GM19238 (cell line): ENCODE results near the gene CNDP1.
A peak's percentile ranks its signal among the peaks of the same experiment; 100 is the strongest.

Experiments used
- DNase-seq: peaks from one replicate; pipeline ENCODE4 v3.0.0; 2011; ENCODE audit warnings: low spot score; ENCODE audit not compliant: insufficient read length

The CNDP1 gene

DNA sequence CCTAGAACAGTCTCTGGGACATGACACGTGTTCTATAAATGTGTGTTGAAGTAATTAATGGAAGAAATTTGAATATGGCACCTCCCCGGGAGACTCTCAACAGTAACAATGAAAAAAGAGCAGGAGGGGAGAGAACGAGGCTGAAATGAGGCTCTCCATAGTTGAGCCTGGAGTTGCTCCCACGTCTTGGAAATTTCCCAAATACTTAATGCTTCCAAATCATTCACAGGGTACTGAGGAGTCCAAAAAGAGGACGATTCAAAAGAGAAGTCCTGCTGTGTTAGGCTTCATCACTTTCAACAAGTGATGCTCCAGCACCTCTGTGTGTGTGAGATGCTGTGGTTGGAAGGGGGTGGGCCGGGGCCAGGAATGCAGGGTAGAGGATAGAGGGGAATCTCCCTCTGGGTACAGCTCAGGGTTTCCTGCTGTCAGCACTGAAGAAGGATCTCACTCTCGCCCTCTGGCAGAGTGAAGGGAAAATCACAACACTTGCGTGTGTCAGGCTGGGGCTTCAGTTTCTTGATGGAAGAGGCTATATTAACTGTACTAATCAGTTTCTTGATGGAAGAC lies 45.3 kb downstream of the CNDP1 start:
- DNase-seq: no peak

DNA sequence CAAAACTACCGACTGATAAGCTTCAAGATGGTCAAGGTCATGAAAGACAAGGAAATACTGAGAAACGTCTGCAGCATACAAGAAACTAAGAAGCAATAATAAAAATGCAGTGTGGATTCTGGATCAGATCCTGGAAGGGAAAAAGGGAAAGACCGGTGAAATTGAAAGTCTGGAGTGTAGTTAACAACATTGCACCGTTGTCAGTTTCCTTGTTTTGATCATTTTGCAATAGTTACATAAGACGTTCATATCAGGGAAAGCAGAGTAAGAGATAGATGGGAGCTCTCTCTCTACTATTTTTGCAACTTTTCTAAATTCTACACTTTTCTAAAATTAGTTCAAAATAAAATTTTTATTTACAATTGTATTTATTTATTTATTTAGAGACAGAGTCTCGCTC lies 48.3 kb downstream of the CNDP1 start:
- DNase-seq: no peak

DNA sequence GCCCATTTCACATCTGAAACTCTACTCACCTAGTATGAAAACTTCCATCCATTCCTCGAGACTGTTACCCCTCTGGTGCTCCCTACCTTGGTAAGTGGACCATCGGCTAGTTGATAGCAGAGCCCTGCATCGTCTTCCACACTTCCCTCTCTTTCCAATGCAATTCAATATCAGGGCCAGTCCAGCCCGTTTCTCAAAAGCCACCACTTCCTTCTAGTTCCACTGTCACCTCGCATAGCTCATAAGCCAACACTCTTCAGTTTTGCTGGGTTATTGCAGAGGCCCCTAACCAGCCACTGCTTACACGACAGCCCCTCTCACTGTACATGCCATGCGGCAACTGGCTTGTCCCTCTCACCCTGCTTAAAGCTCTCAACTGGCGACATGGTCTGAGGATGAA lies 53.1 kb downstream of the CNDP1 start:
- no peak for DNase-seq

DNA sequence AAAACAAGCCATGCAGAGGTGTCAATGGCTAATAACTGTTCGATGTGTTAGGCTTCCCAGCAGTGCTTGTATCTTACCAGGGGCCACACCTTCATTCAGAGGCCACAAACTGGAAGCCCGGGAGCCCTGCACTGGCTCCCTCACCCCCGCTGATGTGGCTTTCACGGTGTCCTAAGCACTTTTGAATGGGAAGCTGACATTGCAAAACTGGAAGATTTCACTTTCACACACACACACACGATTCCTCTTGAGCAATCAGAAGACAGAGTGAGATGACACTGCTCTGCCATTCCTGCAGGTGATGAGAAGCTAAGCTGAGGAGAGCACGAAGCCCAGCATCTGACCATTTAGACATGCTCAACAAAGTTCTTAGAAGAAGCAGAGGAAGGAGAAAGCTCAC lies 54.7 kb downstream of the CNDP1 start:
- no peak for DNase-seq

DNA sequence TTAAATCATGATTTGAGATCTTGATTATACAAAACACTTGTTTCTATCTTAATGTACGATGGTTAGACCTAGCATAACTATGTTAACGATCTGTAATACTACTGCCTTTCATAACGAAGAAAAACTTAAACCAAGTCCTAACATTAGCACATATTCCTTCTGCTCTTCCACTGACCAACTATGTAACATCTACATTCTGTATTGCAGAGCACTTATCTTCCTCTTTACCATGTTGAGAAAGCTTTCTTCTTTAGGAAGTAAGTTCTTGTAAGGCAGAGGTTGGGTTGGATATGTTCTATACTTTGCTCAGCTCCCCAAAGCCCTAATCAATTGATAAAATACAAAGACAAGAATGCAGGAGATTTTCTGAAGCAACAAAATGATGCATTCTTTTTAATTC lies 55.5 kb downstream of the CNDP1 start:
- DNase-seq: no peak

DNA sequence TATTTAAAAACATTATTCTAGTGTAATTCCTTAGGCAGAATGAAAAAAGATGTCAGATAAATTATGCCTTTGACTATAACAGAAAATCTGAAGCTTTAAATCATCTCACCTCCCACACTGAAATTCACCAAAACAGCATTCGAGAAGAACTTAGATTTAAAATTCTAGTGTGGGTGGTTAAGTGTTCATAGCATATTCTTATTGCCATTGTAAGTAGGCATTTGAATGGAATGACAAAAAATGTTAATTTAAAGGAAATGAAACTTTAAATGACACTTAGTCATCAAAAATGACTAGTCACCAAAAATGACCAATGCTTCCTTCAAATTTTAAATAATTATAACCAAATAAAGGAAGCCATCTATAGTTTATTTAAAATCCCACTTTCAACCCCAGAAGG lies 56.4 kb downstream of the CNDP1 start:
- no peak for DNase-seq

DNA sequence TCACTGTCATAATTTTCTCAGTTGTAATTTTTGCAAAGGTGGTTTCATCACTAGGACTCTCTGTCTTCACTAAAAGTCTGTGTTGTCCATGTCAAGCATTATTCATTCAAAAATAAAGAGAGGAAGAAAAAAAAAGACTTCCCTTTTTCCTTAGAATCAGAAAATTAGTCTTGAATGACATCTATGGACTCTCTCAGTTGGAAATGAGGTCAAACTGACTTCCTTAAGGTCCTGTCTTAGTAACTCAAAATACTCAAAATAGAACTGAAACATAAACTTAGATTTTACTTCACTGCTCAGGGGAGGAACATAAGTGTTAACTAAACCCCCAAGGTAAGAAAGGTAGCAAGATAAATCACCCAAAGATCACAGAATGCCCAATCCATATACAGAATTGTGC lies 61.1 kb downstream of the CNDP1 start:
- DNase-seq: no peak

DNA sequence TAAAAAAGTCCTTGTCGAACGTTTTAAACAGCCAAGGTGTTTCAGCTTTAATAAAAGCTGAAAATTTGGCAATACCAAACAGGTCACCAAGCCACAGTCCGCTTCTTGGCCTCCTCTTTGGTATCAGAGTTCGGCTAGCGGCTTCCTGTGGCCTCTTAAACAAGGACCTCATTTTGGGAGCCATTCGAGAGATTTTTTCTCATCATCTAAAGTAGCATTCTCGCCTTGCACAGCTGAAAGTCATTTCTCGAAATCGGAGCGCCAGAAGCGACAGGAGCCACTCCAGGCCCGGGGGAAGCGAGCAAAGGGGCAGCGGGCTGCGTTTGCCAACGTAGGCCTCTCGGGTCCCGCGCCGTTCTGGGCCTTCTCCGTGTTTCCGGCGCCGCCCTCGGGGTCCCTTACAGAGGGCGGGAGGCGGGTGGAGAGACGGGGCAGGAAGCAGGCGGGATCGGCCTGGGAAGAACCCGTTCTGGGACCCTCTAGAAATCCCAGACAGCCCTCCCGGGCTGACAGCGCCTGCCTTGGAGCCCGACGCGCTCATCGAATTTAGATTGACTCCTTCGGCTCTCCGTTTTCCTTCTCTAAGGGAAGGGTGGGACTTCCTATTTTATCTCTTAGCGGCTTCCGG lies 62.8 kb downstream of the CNDP1 start:
- peak; percentile 35 for DNase-seq

DNA sequence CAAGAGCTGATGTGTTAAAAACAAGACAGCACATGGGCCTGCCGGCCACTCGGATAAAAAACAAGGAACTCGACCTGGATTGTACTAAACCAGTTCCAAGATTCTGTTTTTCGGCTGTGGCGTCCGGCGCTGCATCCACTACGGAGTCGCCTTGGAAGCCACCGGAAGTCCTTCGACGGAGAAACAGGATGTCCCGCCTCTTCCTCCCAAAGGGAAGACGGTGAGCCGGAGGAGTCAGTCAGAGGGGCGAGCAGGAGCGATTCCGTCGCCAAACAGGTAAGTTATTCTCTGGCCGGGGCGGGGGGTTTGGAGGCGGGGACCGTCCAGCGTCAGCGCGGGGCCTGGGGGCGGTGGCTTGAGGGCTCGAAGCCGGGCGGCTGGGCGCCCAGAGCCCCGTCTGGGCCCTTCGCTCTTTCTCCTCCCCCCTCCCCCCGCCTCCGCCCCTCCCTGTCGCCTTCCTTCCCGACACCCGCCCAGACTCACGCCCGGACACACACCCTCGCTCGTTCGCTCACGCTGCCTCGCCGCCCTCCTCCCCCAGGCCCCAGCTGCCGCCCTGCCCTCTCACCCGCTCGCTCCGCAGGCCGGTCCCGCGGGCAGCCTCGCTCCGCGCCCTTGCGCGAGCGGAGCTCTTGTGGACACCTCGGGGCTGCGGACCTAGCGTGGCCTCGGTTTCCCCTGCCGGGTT lies 63.5 kb downstream of the CNDP1 start, which contains the start of gene ZNF407:
Gene ZNF407, plus strand, starts transcription at position 209 of the 688 bp plus-strand sequence. CDS start 33,150 bp downstream, outside the sequence.
- peak; percentile 76 for DNase-seq

DNA sequence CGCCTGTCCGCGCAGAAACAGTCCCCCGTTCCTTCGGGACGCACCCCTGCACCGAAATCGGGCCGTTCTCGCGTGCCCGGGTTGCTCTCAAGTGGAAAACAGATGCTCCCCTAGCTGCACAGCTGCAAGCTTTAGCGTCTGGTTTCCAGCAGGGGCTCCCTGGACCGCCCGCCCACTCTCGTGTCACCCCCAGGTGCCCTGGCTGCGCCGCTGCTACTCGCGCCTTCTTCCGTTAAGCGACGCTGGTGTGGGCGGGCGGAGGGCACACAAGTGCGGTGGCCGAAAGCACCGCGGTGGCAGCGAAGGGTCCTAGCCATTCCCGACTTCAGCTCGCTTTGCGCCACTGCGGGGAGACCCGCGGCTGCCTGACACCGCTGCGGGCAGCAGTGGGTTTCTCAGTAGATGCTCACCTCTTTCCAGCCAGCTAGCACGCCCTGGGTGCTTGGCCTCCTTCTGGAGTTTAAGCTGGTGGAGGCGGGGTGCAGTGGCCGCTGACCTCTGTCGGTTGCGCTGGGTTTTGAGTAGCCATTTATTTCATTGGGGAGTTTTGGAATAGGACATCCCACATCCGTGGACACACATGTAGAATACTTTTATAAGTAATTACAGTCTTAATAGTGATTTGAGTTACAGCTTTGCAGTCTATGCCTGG lies 64.2 kb downstream of the CNDP1 start:
- peak; percentile 57 for DNase-seq

DNA sequence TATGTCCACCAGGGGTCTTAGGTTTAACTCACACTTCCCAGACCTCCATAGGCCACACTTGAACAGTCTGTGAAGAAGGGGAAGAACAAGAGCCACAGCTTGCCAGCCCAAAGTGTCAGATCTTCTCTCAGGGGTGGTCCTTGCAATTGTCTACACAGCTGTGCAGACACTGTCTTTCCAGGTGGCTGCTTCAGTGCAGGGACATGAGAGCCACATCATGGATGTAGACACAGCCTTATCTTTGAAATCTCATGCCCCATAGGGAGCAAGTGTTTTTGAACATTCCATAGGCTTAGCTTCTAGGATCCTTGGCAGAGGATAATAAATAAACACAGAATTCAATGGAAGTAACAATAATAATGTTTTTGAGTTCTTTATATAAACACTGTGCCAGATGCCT lies 70.1 kb downstream of the CNDP1 start:
- DNase-seq: no peak

DNA sequence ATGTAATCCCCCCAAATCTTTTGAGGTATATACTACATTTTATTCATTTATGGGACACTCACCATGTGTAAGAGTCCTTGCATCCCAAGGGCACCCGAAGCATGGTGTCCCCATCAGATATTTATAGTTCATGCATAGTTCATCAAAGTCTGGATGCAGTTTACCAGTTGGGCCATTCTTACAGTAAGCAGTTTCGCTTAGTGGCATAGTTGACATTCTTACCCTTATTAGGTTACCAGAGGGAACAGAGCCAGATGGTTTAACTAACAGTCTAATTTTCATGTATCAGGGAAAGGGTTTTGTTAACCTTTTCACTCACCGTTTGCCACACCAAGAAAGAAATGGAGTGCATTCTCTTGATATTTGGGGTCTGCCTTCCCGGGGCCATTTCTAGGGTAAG lies 70.5 kb downstream of the CNDP1 start:
- no peak for DNase-seq

DNA sequence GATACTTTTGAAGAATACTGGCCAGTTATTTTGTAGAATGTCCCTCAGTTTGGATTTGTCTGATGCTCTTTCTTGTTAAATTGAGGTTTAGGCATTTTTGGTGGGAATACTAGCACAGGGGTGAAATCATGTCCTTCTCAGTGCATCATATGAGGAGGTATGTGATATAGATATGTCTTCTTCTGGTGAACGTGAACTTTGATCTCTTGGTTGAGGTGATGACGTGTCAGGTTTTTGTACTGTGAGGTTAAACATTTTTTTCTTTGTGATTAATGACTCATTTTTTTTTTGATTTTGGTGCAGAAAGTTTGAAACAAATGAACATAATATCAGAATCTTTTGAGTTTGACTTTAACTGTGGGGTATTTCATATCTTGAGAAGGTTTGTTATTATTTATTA lies 74.4 kb downstream of the CNDP1 start:
- DNase-seq: no peak

DNA sequence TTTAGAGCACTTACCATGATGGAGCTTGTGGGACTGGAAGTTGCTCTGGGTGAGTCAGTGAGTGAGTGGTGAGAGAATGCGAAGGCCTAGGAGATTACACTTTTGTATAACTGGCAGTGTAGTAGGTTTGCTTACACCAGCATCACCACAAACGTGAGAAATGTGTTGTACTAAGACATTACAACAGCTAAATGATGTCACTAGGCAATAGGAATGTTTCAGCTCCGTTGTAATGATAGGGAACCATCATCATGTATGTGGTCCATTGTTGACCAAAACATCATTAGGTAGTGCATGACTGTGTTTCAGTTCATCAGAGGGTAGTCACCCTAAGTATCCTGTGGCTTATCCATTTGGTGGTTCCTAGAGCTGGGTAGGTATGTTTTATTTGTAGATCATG lies 75.2 kb downstream of the CNDP1 start:
- no peak for DNase-seq

DNA sequence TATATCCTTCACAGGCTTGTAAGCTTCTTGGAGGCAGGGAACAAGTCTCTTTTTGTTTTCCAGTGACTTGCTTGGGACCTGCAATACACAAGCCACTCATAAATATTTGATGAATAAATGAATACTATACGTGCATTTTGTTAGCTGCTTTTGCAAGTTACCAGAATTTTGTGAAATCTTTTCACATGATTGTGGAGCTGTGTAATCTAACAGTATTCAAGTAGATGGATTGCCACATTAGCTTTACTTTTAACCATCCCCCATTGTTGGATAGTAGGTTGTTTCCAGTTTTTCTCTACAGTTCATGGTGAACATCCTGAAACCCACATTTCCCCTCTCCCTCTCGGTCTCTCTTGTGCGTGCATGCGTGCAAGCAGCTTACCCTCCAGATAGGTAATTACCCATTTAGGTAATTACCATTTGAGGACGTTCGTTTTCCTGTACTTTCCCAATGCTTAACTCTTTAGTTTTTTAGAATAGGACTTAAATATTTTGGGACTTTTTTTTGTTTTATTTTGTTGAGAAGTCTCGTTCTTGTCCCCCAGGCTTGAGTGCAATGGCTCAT lies 75.8 kb downstream of the CNDP1 start:
- DNase-seq: no peak

DNA sequence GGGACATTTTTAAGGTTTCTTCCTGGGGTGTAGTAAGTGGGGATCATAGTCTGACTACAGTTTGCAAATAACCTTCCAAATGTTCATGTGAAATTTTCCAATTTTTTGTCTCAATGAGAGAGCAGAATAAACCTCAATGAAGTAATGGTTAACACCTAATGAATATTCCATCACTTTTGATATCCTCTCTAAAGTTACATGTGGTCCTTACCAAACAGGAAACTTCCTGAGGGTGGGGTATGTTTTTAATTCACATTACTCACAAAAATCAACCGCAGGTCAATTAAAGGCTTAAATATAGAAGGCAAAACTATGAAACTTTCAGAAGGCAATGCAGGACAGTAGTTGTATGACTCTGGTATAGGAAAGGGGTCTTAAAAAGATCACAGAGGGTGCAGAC lies 76.6 kb downstream of the CNDP1 start:
- DNase-seq: no peak

DNA sequence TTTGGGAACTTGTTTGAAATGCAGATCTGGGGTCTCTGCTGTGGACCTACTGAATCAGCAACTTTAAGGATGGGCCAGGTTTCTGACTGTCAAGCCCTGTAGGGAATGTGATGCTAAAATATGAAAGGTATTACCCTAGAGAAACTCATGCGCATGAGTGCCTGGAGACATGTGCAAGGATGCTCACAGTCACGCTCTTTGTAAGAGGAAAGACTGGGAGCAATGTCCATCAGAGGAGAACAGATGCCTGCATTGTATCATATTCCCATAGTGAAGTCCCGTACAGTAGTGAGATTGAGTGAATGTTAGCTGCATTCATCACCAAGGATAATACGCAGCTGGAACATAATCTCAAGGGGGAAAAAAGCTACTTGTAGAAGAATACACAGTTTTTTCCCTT lies 77.5 kb downstream of the CNDP1 start:
- DNase-seq: no peak

DNA sequence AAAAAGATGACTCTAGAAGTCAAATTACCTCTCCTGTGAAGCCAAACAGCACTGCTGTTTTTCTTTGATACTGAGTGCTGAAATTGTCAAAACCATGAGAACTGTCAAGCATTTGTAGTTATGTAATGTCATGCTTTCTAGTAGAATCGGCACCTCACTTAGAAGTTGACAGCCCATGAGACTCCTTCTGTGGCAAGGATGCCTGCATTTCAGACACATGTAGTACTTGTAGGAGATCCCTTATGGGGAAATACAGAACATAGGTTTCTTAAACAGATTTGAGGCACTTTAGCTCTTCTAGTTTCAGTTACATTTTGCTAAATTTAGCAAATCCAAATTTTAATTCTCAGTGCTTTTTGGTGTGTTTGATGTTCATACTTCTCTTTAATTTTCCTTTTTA lies 79.1 kb downstream of the CNDP1 start:
- DNase-seq: no peak

DNA sequence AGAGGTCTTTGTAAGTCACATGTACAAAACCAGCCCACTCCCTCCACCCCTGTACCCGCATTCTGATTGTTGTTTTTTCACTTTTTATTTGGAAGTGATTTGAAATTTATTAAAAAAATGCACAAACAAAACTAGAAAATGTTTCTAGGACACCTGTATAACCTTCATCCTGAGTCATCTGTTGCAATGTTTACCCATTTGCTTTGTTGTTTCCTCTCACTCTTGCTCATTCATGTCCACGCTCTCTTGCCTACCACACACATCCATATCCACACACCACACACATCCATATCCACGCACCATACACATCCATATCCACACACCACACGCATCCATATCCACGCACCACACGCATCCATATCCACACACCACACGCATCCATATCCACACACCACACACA lies 82.2 kb downstream of the CNDP1 start:
- DNase-seq: no peak

DNA sequence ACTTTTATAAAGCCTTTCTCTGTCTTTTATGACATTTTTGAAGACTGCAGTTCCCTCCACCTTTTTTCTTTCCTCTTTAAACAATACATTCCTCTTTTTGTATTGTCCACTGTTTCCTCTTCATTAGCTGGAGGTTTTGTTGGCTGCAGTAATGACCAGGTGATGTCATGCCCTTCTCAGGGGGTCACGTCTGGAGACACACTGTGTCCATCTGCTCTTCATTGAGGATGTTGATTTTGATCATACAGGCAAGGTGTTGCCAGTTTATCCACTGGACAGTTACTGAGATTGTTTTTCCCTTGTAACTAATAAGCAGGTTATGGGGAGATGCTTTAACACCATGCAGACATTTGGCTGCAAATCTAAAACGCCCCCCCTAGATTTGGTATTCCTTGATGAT lies 83.2 kb downstream of the CNDP1 start:
- DNase-seq: no peak

DNA sequence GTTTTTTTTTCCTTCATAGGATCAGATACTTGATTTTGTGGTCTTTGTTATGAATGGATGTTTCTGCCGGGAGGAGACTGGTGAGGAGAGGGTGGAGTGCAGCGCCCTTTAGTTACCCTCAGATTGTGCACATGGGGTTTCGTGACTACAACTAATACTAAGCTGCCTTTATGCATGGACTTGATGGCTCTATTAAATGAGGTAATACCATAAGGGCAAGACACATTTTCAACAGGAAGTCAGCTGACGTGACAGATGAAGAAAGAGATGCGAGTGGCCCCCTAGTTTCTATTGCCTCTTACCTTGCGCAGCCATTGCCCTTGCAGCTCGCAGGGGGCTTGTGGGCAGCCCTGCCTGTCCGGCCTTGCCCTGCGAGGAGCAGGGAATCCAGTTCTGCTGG lies 87.8 kb downstream of the CNDP1 start:
- DNase-seq: no peak
